GM19035 (cell line): Measurements from ENCODE around the gene SERPINI2.
"Not testable (repeated sequence)": the region's sequence is repeated elsewhere in the genome, so short reads cannot be mapped to it uniquely, and the experiment has no call there.

ENCODE experiments used
- ATAC-seq: cut with Tn5 transposase; IDR thresholded peaks from one replicate; pipeline ENCODE4 v1.9.1; 2021; ENCODE audit not compliant: unreplicated experiment

The SERPINI2 gene

GRCh38 chr3:167450675-167451074 is 23.2 kb downstream of the SERPINI2 start:
- no peak for ATAC-seq

DNA sequence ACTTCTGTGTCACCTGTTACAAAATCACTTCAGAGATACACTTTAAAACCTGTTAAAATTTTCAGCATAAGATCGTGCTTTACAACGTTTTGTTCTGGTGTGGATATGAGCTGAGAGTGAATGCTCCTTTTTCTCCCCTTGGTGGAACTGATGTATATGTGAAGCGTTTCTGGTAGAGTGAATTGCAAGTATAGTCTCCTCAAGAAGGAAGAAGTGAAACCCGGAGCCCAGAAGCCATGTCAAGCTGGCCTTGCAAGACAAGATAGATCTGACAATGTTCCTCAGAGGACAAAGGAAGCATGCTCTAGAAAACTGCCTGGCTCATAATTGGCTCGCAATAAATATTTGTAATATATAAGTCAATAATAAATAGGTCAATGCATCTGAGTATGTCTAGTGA is 23.6 kb downstream of the SERPINI2 start:
- no peak for ATAC-seq

DNA sequence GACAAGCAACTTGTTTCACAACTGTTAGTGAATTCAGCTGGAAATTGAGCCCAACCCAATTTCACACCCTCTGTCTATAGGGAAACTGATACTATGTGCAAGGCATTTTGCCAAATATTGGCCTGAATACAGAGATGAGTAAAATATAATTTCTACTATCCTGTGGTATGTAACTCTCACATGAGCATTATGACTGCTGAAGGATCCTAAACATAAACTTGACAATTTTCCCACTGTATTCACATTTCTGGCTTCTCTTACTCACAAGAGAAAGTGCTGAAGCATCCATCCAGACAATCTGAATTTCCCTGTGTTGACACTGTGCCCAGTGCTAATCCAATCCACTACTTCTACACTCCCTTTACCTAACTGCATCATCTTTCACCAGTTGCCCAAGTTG is 28.4 kb downstream of the SERPINI2 start:
- no peak for ATAC-seq

DNA sequence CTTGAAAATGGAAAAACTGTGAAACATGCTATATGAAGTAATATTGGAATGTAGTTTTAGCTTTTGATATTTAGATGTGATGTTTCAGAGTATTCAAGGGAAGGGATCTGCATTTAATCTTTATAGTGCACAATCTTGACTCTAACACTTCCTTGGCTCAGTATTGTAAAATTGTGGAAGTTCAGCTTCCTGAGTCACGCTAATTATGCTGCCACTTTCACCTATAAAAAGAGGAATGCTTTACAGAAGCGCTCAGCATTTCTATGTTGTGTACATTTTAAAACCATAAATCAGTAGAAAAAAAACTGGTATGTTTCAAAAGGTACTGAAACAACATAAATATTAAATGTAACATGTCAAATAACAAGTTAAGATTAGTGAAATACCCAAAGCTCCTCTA is 32.6 kb downstream of the SERPINI2 start:
- ATAC-seq: no peak

DNA sequence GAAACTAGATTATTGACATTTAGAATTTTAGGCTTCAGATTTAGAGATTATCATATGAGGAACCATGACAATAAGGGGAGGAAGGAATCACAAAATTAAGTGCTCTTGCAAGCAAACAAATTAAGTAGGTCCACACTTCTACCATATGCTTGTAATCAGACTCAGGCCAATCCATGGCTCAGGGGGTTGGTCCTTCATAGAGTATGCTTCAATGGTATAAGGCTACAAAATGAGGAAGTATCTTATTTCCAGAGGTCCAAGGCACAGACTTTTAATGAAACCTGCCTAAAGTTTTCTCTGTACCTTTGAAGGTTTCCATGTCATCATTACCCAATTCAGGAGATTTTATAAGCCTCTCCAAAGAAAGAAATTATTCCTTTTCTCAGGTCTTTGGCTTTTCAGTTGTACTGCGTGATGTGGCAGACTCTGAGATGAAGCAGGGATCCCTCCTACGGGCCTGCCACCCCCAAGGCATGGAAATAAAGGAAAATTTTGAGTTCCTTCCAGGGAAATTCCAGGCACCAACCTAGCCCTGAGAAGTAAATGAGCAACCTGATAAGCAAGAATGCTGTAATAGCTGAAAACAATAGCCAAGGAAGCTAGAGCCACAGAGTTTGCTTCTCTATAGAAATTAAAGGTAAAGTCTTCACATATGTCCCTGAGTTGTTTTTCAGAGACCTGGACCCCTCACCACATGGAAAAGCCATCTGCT is 36.3 kb downstream of the SERPINI2 start:
- ATAC-seq: no peak

GRCh38 chr3:167426962-167427361 is 46.9 kb downstream of the SERPINI2 start:
- not testable (repeated sequence) for ATAC-seq

GRCh38 chr3:167422396-167422795 is 51.4 kb downstream of the SERPINI2 start:
- ATAC-seq: not testable (repeated sequence)

- ATAC-seq: no peak
Observed at GRCh38 chr3:167409611-167410010, 64.2 kb downstream of the SERPINI2 start.

DNA sequence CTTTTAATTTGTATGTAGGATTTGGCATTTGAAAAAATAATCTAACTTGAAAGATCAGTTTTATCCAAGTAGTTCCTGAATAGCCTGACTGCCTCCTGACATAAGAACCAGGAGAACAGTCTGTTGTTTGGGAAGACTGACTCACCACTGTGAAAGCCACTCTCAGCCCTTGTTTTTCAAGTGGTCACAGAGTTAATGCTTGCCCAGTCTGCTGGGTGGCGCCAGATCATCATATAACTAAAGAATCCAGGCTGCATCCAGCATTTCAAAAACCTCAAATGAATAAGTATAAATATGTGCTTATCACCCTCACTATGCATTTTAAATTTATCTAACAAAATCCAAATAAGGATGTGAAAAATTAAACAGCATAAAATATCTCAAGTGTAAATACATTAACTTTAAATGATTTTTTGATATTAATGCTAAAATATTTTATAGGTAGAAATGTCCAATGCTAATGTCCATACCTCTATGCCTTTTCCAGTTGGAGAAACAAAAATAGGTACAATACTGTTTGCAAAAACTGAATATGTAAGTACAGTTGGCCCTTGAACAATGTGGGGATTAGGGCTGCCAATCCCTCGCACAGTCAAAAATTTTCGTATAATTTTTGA is 66.9 kb downstream of the SERPINI2 start:
- no peak for ATAC-seq

GRCh38 chr3:167397826-167398225 is 76.0 kb downstream of the SERPINI2 start:
- no peak for ATAC-seq

GRCh38 chr3:167396075-167396474 is 77.8 kb downstream of the SERPINI2 start:
- ATAC-seq: no peak

GRCh38 chr3:167394003-167394402 is 79.8 kb downstream of the SERPINI2 start:
- no peak for ATAC-seq
